Stimulated activated CD4-positive, alpha-beta T cell treated with anti-CD3 and anti-CD28 coated beads, Interleukin-1b, Interleukin-23, amount 100 ng/mL, for 24 hours (primary cell): ENCODE results near the gene LRRC8C.
A peak's percentile ranks its signal among the peaks of the same experiment; 100 is the strongest.

Experiments used
- DNase-seq, 4 experiments: peaks; one replicate each; pipeline ENCODE4 v3.0.0-alpha.2; 2020; ENCODE audit warnings: low read depth in 4 of 4, low spot score in 1 of 4

The LRRC8C gene

DNA sequence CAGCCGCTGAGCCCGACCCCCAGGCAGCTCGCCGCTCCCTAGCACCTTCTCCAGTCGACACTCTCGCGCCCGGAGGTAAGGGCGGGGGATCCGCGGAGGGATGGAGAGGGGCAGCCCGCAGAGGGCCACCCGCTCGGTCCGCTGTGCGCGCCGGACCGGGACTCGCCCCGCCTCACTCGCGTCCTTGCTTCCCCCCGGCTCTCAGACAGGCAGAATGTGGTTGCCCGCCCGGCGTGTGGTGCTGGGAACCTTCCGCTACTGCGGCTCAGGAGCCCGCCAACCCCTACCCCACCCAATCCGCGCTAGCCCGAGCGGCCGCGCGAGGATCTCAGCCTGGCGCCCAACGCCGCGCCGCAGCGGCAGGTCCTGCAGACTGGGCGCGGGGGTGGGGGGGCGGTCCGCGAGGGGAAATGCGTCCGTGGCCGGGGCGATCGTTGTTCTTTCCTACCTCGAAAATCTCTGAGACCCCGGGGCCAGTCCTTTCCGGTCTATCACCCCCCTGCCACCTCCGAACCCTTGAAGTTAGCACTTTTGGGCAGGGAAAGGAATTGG, 404 bp downstream of the LRRC8C start:
- DNase-seq: peak in 2 of 4 experiments; percentile 27 to 48

DNA sequence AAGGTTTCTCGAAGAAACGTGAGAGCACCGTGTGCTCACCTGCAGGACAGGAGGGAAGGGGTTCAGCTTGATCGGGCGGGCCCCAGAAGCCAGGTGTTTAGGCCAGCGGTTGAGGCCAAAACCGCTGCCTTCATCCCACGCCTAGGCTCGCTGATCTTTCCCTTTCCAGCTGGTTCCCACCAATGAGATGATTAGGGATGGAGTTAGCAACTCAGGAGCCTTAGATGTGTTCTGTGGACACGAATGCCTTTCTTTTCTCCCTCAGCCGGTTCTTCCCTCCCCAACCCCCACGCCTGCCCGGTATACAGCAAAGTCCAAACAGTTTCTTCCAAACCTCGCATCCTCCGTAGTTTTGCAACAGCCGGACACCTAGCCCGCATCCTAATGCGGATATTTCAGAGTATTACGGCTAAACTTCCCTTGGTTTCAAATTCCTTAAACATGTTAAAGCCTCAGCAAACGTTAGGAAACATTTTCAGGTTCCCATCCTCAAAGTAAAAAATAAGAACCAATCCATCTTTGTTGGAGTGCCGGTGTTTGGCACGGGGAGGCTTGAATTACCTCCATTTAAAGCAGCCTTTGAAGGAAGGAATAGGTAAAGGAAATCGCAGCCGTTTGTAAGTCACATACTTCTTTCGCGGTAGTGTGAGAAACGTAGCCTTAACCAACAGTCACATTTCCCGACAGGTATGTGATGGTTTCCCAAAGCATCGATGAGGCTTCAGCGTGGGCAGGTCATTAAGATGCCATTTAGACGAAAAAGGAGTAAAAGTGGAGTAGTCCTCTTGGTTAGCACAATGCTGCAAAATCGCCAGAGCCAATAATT, 1.1 kb downstream of the LRRC8C start:
- no peak for DNase-seq

DNA sequence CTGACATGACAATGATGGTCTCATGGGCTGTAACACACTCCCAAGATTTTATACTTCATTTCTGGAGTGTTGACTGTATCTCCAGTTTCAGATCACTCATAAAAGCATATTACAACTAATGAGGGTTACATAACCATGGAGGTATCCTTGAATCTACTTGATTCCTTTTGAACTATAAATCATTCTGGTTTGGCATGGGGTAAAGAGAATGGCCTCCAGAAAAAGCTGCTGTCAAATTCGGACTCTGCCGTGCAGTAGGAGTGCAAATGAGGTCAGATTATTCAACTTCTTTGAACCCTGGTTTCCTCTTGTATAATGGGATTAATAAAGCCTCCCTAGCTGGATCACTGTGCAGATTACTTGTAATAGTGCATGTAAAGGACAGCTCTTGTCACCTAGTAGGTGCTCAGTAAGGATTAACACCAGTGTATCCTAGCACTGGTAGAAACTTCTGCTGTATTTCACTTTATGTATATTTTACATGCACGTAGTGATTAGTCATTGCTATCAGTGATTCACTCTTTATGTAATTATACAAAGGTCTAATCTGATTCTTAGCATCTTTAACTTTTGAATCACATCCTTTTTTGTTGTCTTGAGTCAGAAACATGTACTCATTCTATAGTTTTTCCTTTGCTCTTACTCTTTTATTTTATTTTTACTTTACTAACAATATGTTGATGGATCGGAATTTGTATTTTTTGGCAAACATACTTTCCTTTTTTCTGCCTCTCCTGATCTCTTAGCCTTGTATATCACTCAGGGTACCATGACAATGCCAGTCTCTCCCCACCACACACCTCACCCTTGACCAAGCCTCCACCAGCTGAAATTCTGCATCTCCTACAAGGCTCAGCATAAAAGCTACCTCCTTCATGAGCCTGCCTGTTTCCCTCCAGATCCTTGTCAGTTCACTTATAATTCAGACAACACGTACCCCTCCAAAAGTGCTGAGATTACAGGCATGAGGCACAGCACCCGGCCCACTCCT, 3.2 kb downstream of the LRRC8C start:
- no peak for DNase-seq

DNA sequence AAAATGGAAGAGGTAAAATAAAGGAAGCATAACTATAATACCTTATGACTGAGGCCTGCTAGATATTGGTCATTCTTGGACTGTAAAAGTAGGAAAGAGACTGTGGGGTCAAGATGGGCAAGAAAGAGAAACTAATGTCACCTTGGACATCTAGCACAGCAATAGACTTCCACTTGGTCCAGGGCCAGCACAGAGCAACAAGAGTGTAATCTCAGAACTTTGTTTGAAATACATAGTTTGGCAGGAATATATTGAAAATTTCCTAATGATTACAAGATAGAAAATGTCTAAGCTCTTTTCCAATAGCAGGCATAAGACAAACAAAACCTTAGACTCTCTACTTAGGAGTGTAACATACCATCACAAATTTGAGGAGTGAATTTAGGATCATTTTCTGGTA, 4.6 kb downstream of the LRRC8C start:
- DNase-seq: no peak

DNA sequence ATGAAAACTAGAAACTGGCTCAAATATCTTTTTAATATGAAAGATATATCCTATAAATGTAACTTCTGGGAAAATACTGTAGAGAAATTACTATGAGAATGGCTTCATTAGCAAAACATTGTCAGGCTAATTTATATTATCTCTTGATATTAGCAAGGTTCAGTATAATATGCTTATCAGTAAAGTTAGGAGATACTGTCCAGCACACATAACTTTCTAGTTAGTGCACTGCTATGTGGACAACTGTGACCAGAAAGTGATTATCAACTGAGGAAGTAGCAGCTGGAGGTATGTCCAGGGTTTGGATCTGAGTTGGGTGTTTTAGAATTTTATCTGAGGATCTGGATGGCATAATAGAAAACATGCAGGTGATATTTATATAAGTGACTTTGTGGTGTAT, 7.5 kb downstream of the LRRC8C start:
- DNase-seq: no peak

DNA sequence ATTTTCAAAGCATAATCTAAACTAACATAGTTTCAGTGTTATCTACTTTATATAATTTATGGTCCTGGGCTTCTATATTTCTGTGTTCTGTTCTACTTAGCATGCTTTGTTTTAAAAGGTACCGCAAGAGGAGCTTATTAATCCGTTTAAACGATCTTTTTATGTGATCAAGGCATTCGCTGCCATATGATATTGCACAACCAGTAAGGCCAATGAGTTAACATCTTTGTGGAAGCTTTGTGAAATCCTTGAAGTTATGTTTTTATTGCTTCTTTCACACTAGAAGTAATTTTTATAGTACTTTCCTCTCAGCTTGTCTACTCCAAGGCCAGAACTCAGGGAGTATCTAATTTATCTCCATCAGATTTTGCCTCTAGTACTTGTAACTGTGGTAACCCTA, 8.9 kb downstream of the LRRC8C start:
- DNase-seq: no peak

DNA sequence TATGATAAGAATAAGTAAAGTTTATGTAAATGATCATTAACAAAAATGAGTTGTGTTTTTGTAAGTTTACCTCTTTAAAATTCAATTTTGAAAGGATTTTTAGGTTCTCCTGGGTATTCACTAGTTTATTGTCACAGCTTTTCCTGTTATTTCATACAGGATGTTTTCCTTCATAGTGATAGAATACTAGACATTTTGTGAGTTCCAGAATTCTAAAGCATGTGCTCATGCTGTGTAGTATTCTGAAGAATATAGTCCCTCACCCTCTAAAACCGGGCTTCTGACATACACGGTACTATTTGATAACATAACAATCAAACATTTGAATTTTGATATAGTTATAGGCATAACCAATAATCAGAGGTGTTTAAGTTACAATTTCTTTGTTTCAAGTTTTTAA, 10.7 kb downstream of the LRRC8C start:
- no peak for DNase-seq

DNA sequence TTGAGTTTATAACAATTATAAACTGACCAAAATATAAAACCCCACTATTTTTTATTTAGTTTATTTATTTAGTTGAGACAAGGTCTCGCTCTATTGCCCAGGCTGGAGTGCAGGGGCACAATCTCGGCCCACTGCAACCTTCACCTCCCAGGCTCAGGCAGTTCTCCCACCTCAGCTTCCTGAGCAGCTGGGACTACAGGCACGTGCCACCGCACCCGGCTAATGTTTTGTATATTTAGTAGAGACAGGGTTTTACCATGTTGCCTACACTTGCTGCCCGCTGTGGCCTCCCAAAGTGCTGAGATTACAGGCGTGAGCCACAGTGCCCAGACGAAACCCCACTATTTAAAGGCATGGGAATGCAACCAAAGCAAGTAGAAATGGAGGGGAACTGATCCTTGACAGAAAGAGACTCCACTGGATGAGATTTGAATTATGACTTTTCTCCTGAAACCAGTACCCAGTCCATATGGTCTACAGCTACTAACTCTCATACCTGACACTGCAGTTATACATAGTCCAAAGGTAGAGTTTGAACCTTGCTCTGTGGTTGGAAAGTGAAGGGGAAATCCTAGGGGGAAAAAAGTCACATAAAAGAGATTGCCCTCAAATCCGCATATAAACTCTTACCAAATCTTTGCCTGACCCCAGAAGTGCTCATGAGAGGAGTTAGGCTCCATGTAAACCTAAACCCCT, 11.3 kb downstream of the LRRC8C start:
- DNase-seq: no peak

DNA sequence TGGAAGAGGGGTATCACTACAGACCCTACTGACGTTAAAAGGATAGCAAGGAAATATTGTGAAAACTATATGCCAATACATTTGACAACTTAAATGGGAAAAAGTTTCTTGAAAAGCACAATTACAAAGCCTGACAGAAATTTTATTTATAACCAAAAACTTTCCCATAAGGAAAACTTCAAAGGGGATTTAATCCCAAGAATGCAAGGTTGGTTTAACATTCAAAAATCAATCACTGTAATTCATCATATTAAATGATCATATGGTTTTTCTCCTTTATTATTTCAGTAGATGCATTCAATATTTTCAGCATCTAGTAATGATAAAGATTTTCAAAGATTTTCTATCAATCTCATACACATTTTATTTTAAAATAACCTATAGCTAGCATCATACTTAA, 13.3 kb downstream of the LRRC8C start:
- no peak for DNase-seq

DNA sequence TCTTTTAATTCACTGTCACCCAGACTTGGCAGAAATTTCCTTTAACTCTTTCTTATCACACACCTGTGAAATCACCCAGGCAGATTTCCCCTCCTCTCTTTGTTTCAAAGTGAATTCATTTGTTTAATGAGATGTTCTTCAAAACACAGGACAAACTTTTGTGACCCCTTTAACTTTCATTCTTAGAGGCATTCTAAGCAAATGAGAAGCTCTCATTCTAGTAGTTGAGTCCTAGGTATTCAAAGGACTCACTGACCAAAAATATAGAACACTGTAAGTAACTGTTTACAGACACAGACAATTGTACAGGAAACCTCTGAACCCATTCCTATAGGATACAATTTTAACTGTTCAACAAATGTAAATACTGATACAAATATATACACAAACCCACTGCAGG, 16.9 kb downstream of the LRRC8C start:
- DNase-seq: no peak

DNA sequence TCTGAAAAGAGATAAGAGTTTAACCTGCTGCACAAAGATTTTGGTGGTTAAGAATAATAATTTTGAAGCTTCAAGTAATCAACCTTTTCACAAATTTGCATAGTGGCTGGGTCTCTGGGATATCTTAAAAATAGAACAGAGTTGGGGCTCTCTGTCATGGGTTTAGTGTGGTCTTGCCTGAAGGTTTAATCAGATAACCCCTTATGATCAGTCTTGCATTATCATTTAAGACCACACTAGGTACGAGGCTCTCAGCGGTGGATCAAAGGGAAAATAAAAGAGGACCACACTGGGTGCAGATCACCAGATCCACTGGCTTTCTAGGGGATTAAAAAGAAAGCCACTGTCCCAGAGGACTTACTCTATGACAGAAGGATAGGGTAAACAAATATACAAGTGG, 19.5 kb downstream of the LRRC8C start:
- no peak for DNase-seq

DNA sequence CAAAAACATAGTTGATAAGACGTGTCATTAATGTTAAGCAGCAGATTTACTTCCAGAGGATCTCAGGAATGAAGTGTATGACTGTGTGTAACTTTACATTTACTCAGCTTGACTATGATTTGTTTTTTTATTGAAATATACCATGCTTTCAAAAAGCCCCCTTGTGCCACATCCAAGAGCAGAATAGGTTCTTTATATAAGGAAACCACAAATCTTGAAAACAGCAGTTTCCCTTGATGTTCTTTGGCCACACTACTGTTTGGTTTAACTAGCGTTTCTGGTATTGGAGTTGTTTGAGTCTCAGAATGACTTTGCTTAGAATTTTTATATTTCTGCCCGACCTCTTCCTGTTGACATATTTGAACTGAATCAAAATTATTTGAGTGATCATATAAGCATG, 25.0 kb downstream of the LRRC8C start:
- DNase-seq: no peak

DNA sequence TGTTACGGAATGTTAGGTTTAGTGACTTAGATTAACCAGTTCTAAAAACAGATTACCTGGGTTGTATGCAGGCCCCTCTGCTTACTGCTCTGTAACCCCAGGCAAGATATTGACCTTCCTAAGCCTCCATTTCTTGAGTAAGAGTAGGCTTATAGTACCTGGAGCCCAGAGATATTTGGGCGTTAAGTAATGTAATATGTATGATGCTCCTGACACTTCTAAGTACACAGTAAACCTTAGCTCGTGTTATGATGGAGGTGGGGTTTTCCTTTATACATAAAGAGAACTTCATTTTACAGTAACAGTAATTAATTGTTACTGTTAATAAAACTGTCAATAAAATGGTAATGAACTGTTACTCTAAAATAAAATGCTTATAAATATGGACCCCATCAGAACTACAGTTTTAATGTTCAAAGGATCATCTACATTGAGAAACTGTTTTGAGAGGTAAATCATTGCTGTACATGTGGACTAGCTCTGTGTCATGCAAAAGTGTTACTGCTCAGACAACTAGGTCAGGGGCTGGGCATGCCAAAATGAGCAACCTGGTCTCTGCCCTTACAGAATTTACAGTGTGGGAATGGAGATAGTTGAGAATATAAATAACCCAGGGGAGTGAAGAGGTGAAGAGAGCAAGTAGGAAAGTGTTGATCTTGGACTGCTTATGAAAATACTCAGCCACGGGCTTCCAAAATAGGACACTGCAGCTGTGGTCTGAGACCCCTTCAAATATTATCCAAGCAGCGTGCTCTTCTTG, 26.6 kb downstream of the LRRC8C start:
- no peak for DNase-seq

DNA sequence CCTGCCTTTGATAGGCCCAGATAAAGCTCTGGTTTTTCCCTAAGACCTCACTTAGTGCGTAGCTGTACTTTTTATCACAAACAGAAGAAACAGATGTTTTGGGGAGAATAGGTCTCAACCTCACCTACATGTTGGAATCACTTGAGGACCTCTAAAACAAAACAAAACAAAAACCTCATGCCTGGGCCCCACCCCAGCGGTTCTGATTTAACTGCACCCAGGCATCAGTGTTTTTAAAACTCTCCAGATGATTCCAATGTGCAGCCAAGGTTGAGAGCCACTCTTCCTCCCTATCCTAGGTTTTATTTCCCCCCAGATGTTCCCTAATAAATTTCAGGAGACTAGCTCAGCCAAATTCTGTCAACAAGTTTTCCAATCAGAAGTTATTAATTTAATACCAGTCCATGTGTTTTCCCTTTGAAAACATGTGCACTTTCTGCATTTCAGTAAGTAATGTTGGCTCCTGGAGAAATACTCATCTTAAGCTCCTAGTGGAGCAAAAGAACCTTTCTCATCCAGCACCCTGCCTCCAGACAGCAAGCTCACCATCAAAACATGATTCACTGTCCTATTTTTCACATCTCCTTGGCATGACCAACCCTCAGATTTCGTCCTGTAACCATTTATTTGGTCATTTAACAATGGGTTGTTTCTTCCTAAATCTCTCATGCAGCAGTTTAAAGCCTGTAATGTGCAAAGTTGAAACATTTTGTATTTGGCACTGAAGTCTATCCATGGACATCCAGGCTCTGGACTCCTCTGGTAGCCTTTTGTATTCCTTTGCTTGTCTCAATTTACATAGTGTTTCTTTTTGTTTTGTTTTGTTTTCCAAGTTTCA, 27.5 kb downstream of the LRRC8C start:
- no peak for DNase-seq

DNA sequence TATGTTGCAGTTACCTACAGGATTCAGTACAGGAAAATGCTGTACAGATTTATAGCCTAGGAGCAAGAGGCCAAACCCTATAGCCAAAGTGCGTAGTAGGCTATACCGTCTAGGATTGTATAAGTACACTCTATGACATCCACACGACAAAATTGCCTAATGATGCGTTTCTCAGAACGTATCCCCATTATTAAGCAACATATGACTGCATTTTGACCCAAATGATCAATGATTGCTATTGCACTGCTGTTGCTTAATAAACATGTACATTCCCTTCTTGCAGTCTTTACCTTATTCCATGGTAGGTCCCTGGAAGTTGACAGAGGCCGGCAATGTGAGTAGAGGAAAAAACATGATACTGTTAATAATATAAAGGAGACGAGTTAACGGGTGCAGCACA, 33.0 kb downstream of the LRRC8C start:
- no peak for DNase-seq

DNA sequence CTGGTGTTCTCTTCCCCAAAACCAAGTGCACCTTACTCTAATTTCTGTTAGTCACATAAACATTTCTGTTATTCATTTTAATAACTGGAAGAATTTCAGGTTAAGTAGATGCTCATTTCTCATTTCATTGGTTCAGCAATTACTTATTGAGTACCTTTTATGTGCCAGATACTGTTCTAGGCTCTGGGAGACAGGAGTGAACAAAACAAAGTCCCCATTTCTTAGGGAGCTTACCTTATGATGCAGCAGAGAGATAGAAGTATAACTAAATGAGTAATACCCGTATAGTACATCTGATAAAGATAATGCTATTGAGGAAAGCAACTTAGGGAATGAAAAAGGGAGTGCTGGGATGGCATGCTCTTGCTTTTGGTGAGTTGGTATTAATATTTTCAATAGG, 33.7 kb downstream of the LRRC8C start:
- DNase-seq: no peak

DNA sequence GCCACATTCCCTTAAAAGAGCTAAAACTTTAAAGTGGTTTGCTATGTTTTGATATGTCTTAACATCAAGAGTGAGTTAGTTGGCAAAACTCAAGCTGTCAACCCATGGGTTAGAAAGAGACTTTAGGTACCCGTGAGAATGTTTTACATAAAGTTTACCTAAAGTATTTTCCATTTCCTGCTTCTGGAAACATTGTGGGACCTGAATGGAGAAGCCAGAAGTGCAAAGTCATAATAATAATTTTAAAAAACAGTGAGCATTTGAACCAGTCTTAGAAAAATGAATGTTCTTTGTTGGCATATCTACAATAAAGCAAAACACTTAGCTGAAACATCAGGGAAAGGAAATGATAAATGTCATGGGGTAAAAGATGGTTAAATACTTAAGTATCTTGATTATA, 34.8 kb downstream of the LRRC8C start:
- no peak for DNase-seq

DNA sequence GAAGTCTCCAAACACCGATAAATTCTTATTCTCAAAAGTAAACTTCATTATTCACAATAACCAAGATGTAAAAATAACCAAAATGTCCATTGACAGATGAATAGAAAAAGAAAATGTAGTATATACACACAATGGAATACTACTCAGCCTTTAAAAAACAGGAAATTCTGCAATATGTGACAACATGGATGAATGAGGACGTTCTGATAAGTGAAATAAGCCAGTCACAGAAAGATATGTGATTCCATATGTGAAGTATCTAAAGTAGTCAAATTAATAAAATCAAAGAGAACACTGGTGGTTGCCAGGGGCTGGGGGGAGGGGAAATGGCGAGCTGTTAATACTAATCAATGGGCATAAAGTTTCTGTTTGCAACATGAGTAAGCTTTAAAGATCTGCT, 36.0 kb downstream of the LRRC8C start:
- DNase-seq: no peak

DNA sequence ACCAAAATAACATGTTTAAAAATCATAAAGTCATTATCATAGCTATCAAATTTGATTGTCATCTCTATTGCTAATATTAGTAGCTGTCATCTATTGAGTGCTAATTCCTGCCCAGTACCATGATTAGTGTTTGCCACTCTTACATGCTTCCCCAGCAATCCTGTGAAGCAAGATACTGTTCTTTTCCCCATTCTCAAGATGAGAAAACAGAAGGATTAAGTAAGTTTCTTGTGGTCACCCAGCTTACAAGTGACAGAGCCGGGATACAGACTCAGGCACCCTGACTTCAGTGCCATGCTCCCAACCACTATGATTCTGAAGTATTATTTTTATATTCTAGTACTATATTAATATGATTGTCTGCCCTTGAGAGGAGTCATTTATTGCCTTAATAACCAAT, 36.5 kb downstream of the LRRC8C start:
- DNase-seq: no peak

DNA sequence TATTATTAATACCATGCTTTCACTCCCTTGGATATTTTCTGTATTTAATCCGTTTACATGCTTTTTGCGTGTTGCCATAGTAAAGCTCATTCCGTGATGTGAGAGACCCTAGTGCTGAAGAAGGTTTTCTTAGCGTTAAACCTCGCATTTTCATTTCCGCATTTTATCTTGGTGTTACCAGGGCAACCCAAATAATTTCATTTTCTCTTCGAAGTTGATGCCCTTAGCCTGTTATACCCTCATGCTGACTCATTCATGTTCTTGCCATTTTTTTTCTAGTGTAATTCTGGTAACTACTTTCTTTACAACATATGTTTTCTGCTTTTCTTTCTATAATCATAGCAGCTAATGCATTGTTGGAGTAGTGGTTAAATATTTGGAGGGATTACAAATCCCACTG, 37.2 kb downstream of the LRRC8C start:
- DNase-seq: no peak
